IMR-90 (cell line): ENCODE measurements around the gene NSUN7. TPM values are rescaled to one million over a fixed set of nuclear protein-coding genes. Genes with fewer than 3 reads are reported as not detected.

Experiments used
- ATAC-seq: fragments of 200-7000 bp; cut with Tn5 transposase; 2 replicates; pipeline ENCODE4 v1.9.1; 2020; ENCODE audit warnings: low read depth, mild to moderate bottlenecking, moderate library complexity
- BruUV-seq: library from RNA; stranded (reverse); fragments of 400-500 nt; replicated peaks from 2 replicates; lab custom pipeline; 2021; lab: Mats Ljungman, UMichigan
- CTCF ChIA-PET: fragments of 300-600 bp; formaldehyde crosslinking; extraction: SDS; loops from one replicate; lab custom pipeline; 2021; ENCODE audit warnings: antibody characterized with exemption; lab: Yijun Ruan, JAX
- POLR2A ChIA-PET: fragments of 300-600 bp; sonication (Branson Sonifier 250); formaldehyde crosslinking; loops from one replicate; lab custom pipeline; 2022; ENCODE audit warnings: antibody characterized with exemption; ENCODE audit not compliant: unreplicated experiment; lab: Charles Lee
- DNase-seq: peaks from one replicate; pipeline ENCODE4 v3.0.0; 2013
- H2AFZ ChIP-seq: replicated peaks from 2 replicates; pipeline ENCODE3; 2013; ENCODE audit warnings: low read length, mild to moderate bottlenecking; ENCODE audit not compliant: poor library complexity
- H2AK5ac ChIP-seq: 2 replicates; pipeline ENCODE4 v1.6.1; 2013; ENCODE audit warnings: low read depth, low read length, inconsistent platforms
- H2AK9ac ChIP-seq: replicated peaks from 2 replicates; pipeline ENCODE3; 2013; ENCODE audit warnings: mild to moderate bottlenecking, low read depth, low read length, moderate library complexity; ENCODE audit not compliant: poor library complexity
- H2BK120ac ChIP-seq: 2 replicates; pipeline ENCODE4 v1.6.1; 2013; ENCODE audit warnings: low read depth, low read length, inconsistent platforms
- H2BK15ac ChIP-seq: 3 replicates; pipeline ENCODE4 v1.6.1; 2013; ENCODE audit warnings: low read depth, low read length, inconsistent platforms
- H2BK20ac ChIP-seq: 2 replicates; pipeline ENCODE4 v1.6.1; 2013; ENCODE audit warnings: low read depth, mild to moderate bottlenecking, inconsistent platforms, low read length, moderate library complexity
- H2BK5ac ChIP-seq: 2 replicates; pipeline ENCODE4 v1.6.1; 2013; ENCODE audit warnings: mild to moderate bottlenecking, low read depth, low read length, inconsistent platforms; ENCODE audit not compliant: poor library complexity, severe bottlenecking
- H3K14ac ChIP-seq: replicated peaks from 2 replicates; pipeline ENCODE4 v1.6.1; 2013; ENCODE audit warnings: low read depth, low read length, inconsistent platforms
- H3K18ac ChIP-seq: 2 replicates; pipeline ENCODE4 v1.6.1; 2013; ENCODE audit warnings: low read depth, low read length, control low read depth
- H3K23ac ChIP-seq: 2 replicates; pipeline ENCODE4 v1.6.1; 2013; ENCODE audit warnings: low read depth, low read length, inconsistent platforms
- H3K27ac ChIP-seq: 2 replicates; pipeline ENCODE4 v1.5.1; 2013; ENCODE audit warnings: mild to moderate bottlenecking, control low read depth, low read length; ENCODE audit not compliant: insufficient read depth
- H3K27me3 ChIP-seq: 2 replicates; pipeline ENCODE4 v1.6.1; 2013; ENCODE audit warnings: low read length; ENCODE audit not compliant: control insufficient read depth, insufficient read depth
- H3K36me3 ChIP-seq: 2 replicates; pipeline ENCODE4 v1.6.1; 2013; ENCODE audit warnings: low read length, mixed read lengths; ENCODE audit not compliant: control insufficient read depth, insufficient read depth
- H3K4ac ChIP-seq: 2 replicates; pipeline ENCODE4 v1.6.1; 2013; ENCODE audit warnings: low read depth, low read length, inconsistent platforms
- H3K4me1 ChIP-seq: 2 replicates; pipeline ENCODE4 v1.6.1; 2013; ENCODE audit warnings: low read length, mixed read lengths; ENCODE audit not compliant: control insufficient read depth, insufficient read depth
- H3K4me2 ChIP-seq: 2 replicates; pipeline ENCODE4 v1.6.1; 2013; ENCODE audit warnings: low read depth, mild to moderate bottlenecking, control low read depth, low read length, moderate library complexity
- H3K4me3 ChIP-seq: 2 replicates; pipeline ENCODE4 v1.5.1; 2013; ENCODE audit warnings: low read depth, mild to moderate bottlenecking, control low read depth, low read length, moderate library complexity; ENCODE audit not compliant: insufficient read depth
- H3K56ac ChIP-seq: 2 replicates; pipeline ENCODE4 v1.6.1; 2013; ENCODE audit warnings: low read length, inconsistent platforms; ENCODE audit not compliant: insufficient read depth; ENCODE audit errors: extremely low read depth
- H3K79me1 ChIP-seq, 2 experiments: 2 replicates each; pipeline ENCODE4 v1.6.1; 2013; ENCODE audit warnings: low read length in 2 of 2, inconsistent platforms in 1 of 2, low read depth in 1 of 2
- H3K9ac ChIP-seq: 2 replicates; pipeline ENCODE4 v1.6.1; 2013; ENCODE audit warnings: low read depth, low read length, control low read depth
- H3K9me1 ChIP-seq: 2 replicates; pipeline ENCODE4 v1.6.1; 2013; ENCODE audit warnings: low read length, inconsistent platforms; ENCODE audit not compliant: insufficient read depth
- H3K9me3 ChIP-seq: 2 replicates; pipeline ENCODE4 v1.6.1; 2013; ENCODE audit warnings: low read length; ENCODE audit not compliant: control insufficient read depth, insufficient read depth
- H4K20me1 ChIP-seq: 2 replicates; pipeline ENCODE4 v1.6.1; 2013; ENCODE audit warnings: low read length, inconsistent platforms; ENCODE audit not compliant: insufficient read depth
- H4K5ac ChIP-seq: 2 replicates; pipeline ENCODE4 v1.6.1; 2013; ENCODE audit warnings: mild to moderate bottlenecking, low read depth, low read length, control low read depth
- H4K8ac ChIP-seq, 2 experiments: 2 replicates each; pipeline ENCODE4 v1.6.1; 2013; ENCODE audit warnings: low read depth in 2 of 2, low read length in 2 of 2, control low read depth in 1 of 2, inconsistent platforms in 1 of 2
- H4K91ac ChIP-seq: 2 replicates; pipeline ENCODE4 v1.6.1; 2013; ENCODE audit warnings: low read depth, low read length, inconsistent platforms; ENCODE audit not compliant: insufficient read depth
- CTCF ChIP-seq: conservative IDR thresholded peaks from 2 replicates; pipeline ENCODE4 v1.5.1; 2012; ENCODE audit warnings: mild to moderate bottlenecking, low read depth, low read length, improper control_type of control experiment
- FOS ChIP-seq: fragments of 150-350 bp; IDR thresholded peaks from 2 replicates; pipeline ENCODE4 v1.6.1; 2016; ENCODE audit warnings: low read depth, low read length
- RAD21 ChIP-seq: IDR thresholded peaks from 2 replicates; pipeline ENCODE4 v1.6.1; 2012; ENCODE audit warnings: low read length, improper control_type of control experiment
- SMC3 ChIP-seq: fragments of 150-350 bp; IDR thresholded peaks from 2 replicates; pipeline ENCODE4 v1.6.1; 2016; ENCODE audit warnings: low read depth, mild to moderate bottlenecking, antibody characterized with exemption, low read length, moderate library complexity
- WGBS, 2 experiments: methylation state at CpG; one replicate each; pipeline versions ENCODE4 v1.1.5 to v1.1.7; 2013; ENCODE audit warnings: missing lambda C conversion rate in 2 of 2; ENCODE audit not compliant: insufficient read length in 1 of 2; ENCODE audit errors: extremely low coverage in 2 of 2; 5-methylcytosine and 5-hydroxymethylcytosine counted together
- dilution Hi-C: fragments of 300-500 bp; cut with HindIII; formaldehyde crosslinking; loops from one replicate; pipeline ENCODE4 v1.14.3; 2018; ENCODE audit warnings: low sequenced_read_pairs; ENCODE audit not compliant: unreplicated experiment
- in situ Hi-C: fragments of 300-500 bp; cut with MboI; formaldehyde crosslinking; loops from 3 replicates; pipeline ENCODE4 v1.14.3; 2019; ENCODE audit warnings: low sequenced_read_pairs, inconsistent platforms, mixed read lengths
- intact Hi-C: fragments of 100-400 bp; cut with micrococcal nuclease; formaldehyde crosslinking; loops from 2 replicates; pipeline ENCODE4 v1.10.0; 2022
- polyA plus RNA-seq, 3 experiments: library from polyadenylated mRNA; depleted of rRNA; stranded (reverse); fragments of >200 nt; gene quantifications; 2 replicates each; pipeline ENCODE4 v1.2.3, GENCODE V29; 2012; ENCODE audit warnings: low replicate concordance in 1 of 3
- total RNA-seq: library from RNA; depleted of rRNA; stranded (reverse); fragments of >200 nt; gene quantifications from 2 replicates; pipeline ENCODE4 v1.2.3, GENCODE V29; 2012

NSUN7 gene
- total and polyA plus RNA-seq, 2 of the 4 experiments (the other 2 are of a cell fraction) = not detected

DNA sequence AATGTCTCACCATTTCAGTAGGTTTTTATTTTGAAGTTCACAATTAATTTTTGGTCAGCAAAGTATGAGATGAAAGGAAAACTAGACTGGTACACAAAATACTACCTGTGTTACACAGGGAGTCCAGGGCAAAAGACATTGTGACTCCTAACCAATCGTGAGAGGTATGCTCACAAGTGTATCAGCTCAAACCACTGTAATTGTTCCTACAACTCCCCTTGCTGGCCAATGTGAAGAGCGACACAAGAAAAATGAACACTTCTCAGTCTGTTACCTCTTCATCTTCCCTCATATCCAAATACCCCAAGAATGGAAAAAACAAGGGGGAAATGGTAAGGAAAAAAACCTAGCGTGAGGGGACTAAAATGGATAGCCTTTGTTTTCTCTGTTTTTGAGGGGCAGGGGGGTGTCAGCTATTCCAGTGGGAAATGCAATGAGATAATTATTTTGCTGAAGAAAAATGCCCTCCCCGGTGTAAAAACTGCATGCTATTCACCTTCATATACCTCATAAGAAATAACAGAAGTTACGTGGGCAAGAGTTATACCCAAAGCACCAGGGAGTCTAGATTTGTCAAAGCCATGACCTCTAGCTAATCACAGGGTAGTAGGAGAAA, 30.6 kb upstream of the NSUN7 start:
- H3K14ac ChIP-seq = no peak overlapping the region
- POLR2A ChIA-PET = interaction anchor here (0.6 kb wide), 1 partner anchor 567 kb away, joined by 4 read pairs; no protein-coding TSS in a partner anchor
- ATAC-seq = peak; percentile 76
- no peak overlapping the region for H3K4ac ChIP-seq
- no peak overlapping the region for H3K9ac ChIP-seq
- DNase-seq = peak; percentile 64
- no peak overlapping the region for H3K18ac ChIP-seq
- no peak overlapping the region for H4K5ac ChIP-seq
- no peak overlapping the region for H4K91ac ChIP-seq
- TF ChIP-seq SMC3 (peak; percentile 53), RAD21 (peak; percentile 69), FOS (no peak), CTCF (peak; percentile 60)
- H2AK5ac ChIP-seq = no peak overlapping the region
- CTCF ChIA-PET = interaction anchor here (0.8 to 1.2 kb wide), 3 partner anchors 10 to 403 kb away, joined by 3 to 6 read pairs (median 4); no protein-coding TSS in a partner anchor
- H3K36me3 ChIP-seq = no peaks in the 10 kb centered on the region
- H3K4me1 ChIP-seq = peaks cover 2% of the 10 kb centered on the region; the same call in 1 of the 2 replicates
- H2BK5ac ChIP-seq = no peak overlapping the region
- H2AFZ ChIP-seq = no peak overlapping the region
- no peak overlapping the region for H3K4me2 ChIP-seq
- no peak overlapping the region for H2BK120ac ChIP-seq
- H3K9me1 ChIP-seq = no peaks in the 10 kb centered on the region
- no CpG with 5 or more reads among the region's 5 CpGs for WGBS, 2 experiments
- no TSS peak for BruUV-seq
- H3K4me3 ChIP-seq = no peak overlapping the region
- H3K56ac ChIP-seq = no peak overlapping the region
- H3K27me3 ChIP-seq = peaks cover 3% of the 10 kb centered on the region; the same call in 1 of the 2 replicates
- in situ Hi-C loops (loop anchor here (25.0 kb wide), 1 partner anchor 93 kb away; no protein-coding TSS in a partner anchor), intact Hi-C loops (loop anchor here (5.0 kb wide), 1 partner anchor 392 kb away; no protein-coding TSS in a partner anchor), dilution Hi-C loops (no loop called here)
- no peak overlapping the region for H3K23ac ChIP-seq
- H4K8ac ChIP-seq = no peak overlapping the region
- no peaks in the 10 kb centered on the region for H3K9me3 ChIP-seq
- no peaks in the 10 kb centered on the region for H3K79me1 ChIP-seq
- H2BK20ac ChIP-seq = no peak overlapping the region
- no peaks in the 10 kb centered on the region for H4K20me1 ChIP-seq
- H3K27ac ChIP-seq = no peak overlapping the region
- no peak overlapping the region for H2AK9ac ChIP-seq
- no peak overlapping the region for H2BK15ac ChIP-seq
